Suprapubic skin (tissue), 4 donors: Measurements from ENCODE around the gene CDC14A. TPM values are rescaled to one million over a fixed set of nuclear protein-coding genes. Genes with fewer than 3 reads are reported as not detected.

Experiments
- DNase-seq, 2 donors: peaks; one replicate each; pipeline ENCODE4 v3.0.0-alpha.2; 2019; ENCODE audit warnings: low spot score in 2 of 2
- H3K27ac ChIP-seq: fragments of 200-600 bp; sonication (generic); one replicate; pipeline ENCODE4 v1.5.1; 2019
- H3K27me3 ChIP-seq: fragments of 200-600 bp; sonication (generic); one replicate; pipeline ENCODE4 v1.5.1; 2019
- H3K36me3 ChIP-seq: fragments of 200-600 bp; sonication (generic); one replicate; pipeline ENCODE4 v1.5.1; 2019
- H3K4me1 ChIP-seq: fragments of 200-600 bp; sonication (generic); one replicate; pipeline ENCODE4 v1.5.1; 2019
- H3K4me3 ChIP-seq: fragments of 200-600 bp; sonication (generic); one replicate; pipeline ENCODE4 v1.5.1; 2019; ENCODE audit warnings: mild to moderate bottlenecking
- H3K9me3 ChIP-seq: fragments of 200-600 bp; sonication (generic); one replicate; pipeline ENCODE4 v1.5.1; 2019
- CTCF ChIP-seq, 2 donors: fragments of 200-600 bp in 1 of 2; fragments of 450-650 bp in 1 of 2; sonication (generic) in 1 of 2; IDR thresholded peaks; one replicate each; pipeline ENCODE4 v1.5.1; 2016 to 2019; ENCODE audit warnings: antibody characterized with exemption in 2 of 2, mild to moderate bottlenecking in 1 of 2, moderate library complexity in 1 of 2
- EP300 ChIP-seq: sonication (generic); formaldehyde crosslinking; IDR thresholded peaks from one replicate; pipeline ENCODE4 v1.6.1; 2017; ENCODE audit warnings: antibody characterized with exemption
- POLR2A ChIP-seq, 2 donors: fragments of 450-650 bp; IDR thresholded peaks; one replicate each; pipeline ENCODE4 v1.6.1; 2017; ENCODE audit warnings: antibody characterized with exemption in 2 of 2, mild to moderate bottlenecking in 2 of 2, moderate library complexity in 2 of 2
- POLR2AphosphoS5 ChIP-seq, 3 donors: sonication (generic); formaldehyde crosslinking; IDR thresholded peaks; one replicate each; pipeline ENCODE4 v1.6.1; 2017; ENCODE audit warnings: antibody characterized with exemption in 3 of 3
- WGBS: methylation state at CpG from one replicate; pipeline ENCODE4 v1.1.5; 2018; 5-methylcytosine and 5-hydroxymethylcytosine counted together
- total RNA-seq, 4 donors: library from RNA; depleted of rRNA; stranded (reverse); fragments of >200 nt; gene quantifications; one replicate each; pipeline ENCODE4 v1.1.0, GENCODE V29; 2016

The CDC14A gene
- total RNA-seq, 4 donors from 2014 or later: 9.9 to 22.8 (median 17.5) TPM

GRCh38 chr1:100358210-100358609 is 5.9 kb downstream of the CDC14A start:
- WGBS: 36% methylated on average over 2 of the region's 2 CpGs
- peaks cover 51% of the 10 kb centered on the region for H3K4me1 ChIP-seq

GRCh38 chr1:100359139-100359538 is 6.8 kb downstream of the CDC14A start:
- H3K27me3 ChIP-seq: no peaks in the 10 kb centered on the region
- peaks cover 42% of the 10 kb centered on the region for H3K4me1 ChIP-seq
- no peak overlapping the region for H3K4me3 ChIP-seq
- no peak for DNase-seq
- H3K27ac ChIP-seq: no peak overlapping the region
- H3K36me3 ChIP-seq: no peaks in the 10 kb centered on the region
- no peaks in the 10 kb centered on the region for H3K9me3 ChIP-seq
- TF ChIP-seq CTCF (IDR thresholded peaks at IDR 0.05) (no peak), EP300 (no peak), POLR2A (IDR thresholded peaks at IDR 0.05) (no peak), POLR2AphosphoS5 (IDR thresholded peaks at IDR 0.05) (no peak)
- 42% methylated on average over 1 of the region's 1 CpG for WGBS

More at GRCh38 chr1:100358210-100358609, 5.9 kb downstream of the CDC14A start:
- no peak overlapping the region for H3K4me3 ChIP-seq
- DNase-seq: no peak
- no peak overlapping the region for H3K27ac ChIP-seq
- H3K9me3 ChIP-seq: no peaks in the 10 kb centered on the region
- no peaks in the 10 kb centered on the region for H3K36me3 ChIP-seq
- H3K27me3 ChIP-seq: no peaks in the 10 kb centered on the region
- TF ChIP-seq POLR2AphosphoS5 (IDR thresholded peaks at IDR 0.05) (no peak), CTCF (IDR thresholded peaks at IDR 0.05) (peak in 1 of 2 donors; percentile 2)

- DNase-seq: no peak
- H3K27me3 ChIP-seq: no peaks in the 10 kb centered on the region
- H3K27ac ChIP-seq: no peak overlapping the region
- no peaks in the 10 kb centered on the region for H3K36me3 ChIP-seq
- WGBS: 42% methylated on average over 2 of the region's 2 CpGs
- no peaks in the 10 kb centered on the region for H3K9me3 ChIP-seq
- TF ChIP-seq EP300 (no peak), POLR2A (IDR thresholded peaks at IDR 0.05) (no peak), CTCF (IDR thresholded peaks at IDR 0.05) (no peak)
- peaks cover 31% of the 10 kb centered on the region for H3K4me1 ChIP-seq
- H3K4me3 ChIP-seq: no peak overlapping the region
These were observed 8.6 kb downstream of the CDC14A start for GRCh38 chr1:100360790-100361510.

- Histone ChIP-seq H3K4me3 (no peak overlapping the region), H3K27ac (no peak overlapping the region), H3K9me3 (no peaks in the 10 kb centered on the region), H3K27me3 (no peaks in the 10 kb centered on the region), H3K36me3 (no peaks in the 10 kb centered on the region), H3K4me1 (peaks cover 26% of the 10 kb centered on the region)
- 90% methylated on average over 5 of the region's 5 CpGs for WGBS
- TF ChIP-seq EP300 (no peak), CTCF (IDR thresholded peaks at IDR 0.05) (no peak), POLR2AphosphoS5 (IDR thresholded peaks at IDR 0.05) (no peak), POLR2A (IDR thresholded peaks at IDR 0.05) (no peak)
- no peak for DNase-seq
These were observed 9.3 kb downstream of the CDC14A start for GRCh38 chr1:100361511-100362089.

GRCh38 chr1:100362821-100363466 is 10.6 kb downstream of the CDC14A start:
- no peaks in the 10 kb centered on the region for H3K27me3 ChIP-seq
- peaks cover 19% of the 10 kb centered on the region for H3K4me1 ChIP-seq
- H3K4me3 ChIP-seq: no peak overlapping the region
- H3K36me3 ChIP-seq: no peaks in the 10 kb centered on the region
- no peak for TF ChIP-seq EP300
- no peak for TF ChIP-seq CTCF (IDR thresholded peaks at IDR 0.05)
- no peak for TF ChIP-seq POLR2A (IDR thresholded peaks at IDR 0.05)
- no peak for TF ChIP-seq POLR2AphosphoS5 (IDR thresholded peaks at IDR 0.05)
- 96% methylated on average over 16 of the region's 16 CpGs for WGBS
- no peaks in the 10 kb centered on the region for H3K9me3 ChIP-seq
- no peak for DNase-seq
- H3K27ac ChIP-seq: no peak overlapping the region
